Measurements from ENCODE around the gene FBXL7.

- no peak for TF ChIP-seq CTCF (IDR thresholded peaks at IDR 0.05)
- no peak for TF ChIP-seq POLR2A (IDR thresholded peaks at IDR 0.05)
These were observed 105.0 kb downstream of the FBXL7 start for GRCh38 chr5:15604986-15605385.
